ENCODE measurements around the gene SLC66A1.

DNA sequence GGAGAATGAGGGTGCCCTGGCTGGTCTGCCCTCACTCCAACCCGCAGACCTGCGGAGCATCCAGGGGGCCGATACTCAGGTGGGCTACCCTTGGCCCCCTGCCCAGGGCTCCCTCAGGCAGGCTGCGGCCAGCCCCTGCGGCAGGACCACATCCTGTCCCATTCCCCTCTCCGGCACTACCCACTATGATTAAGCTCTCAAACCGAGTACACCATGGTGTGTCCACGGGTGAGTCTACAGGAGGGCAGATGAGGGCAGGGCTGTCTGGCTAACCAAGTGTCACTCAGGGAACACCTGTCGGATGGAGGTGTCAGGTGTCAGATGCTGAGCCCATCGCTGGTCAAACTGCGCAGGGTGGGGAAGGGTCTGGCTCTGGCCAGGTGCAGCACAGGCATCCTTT is 47.2 kb downstream of the SLC66A1 start:
- no peak for TF ChIP-seq CTCF (IDR thresholded peaks at IDR 0.05)
- no peak for TF ChIP-seq EZH2 (IDR thresholded peaks at IDR 0.05)
